Measurements from ENCODE around the gene ITPRID2.
A peak's percentile ranks its signal among the peaks of the same experiment; 100 is the strongest.
"Not testable (repeated sequence)": the region's sequence is repeated elsewhere in the genome, so short reads cannot be mapped to it uniquely, and the experiment has no call there.

Gene ITPRID2

GRCh38 chr2:181957668-181958067 lies 66.1 kb downstream of the ITPRID2 start:
- CTCF ChIA-PET = interaction anchor here (0.8 to 4.5 kb wide), 5 partner anchors 17 to 216 kb away, joined by 3 to 30 read pairs (median 3); no protein-coding TSS in a partner anchor
- POLR2A ChIA-PET = no interaction called here
- no peak for DNase-seq (ENCODE audit: extremely low spot score)
- no peak for TF ChIP-seq CTCF (IDR thresholded peaks at IDR 0.05; ENCODE audit: control extremely low read depth, extremely low read depth, low read depth, missing control alignments)

GRCh38 chr2:181958726-181959125 lies 67.2 kb downstream of the ITPRID2 start:
- DNase-seq (ENCODE audit: extremely low spot score) = no peak
- no peak for TF ChIP-seq CTCF (IDR thresholded peaks at IDR 0.05; ENCODE audit: control extremely low read depth, extremely low read depth, low read depth, missing control alignments)
- ChIA-PET POLR2A (no interaction called here), CTCF (interaction anchor here (0.9 to 2.8 kb wide), 4 partner anchors 8 to 243 kb away, joined by 3 to 11 read pairs (median 6); no protein-coding TSS in a partner anchor)

GRCh38 chr2:181959508-181959907 lies 68.0 kb downstream of the ITPRID2 start:
- ChIA-PET CTCF (interaction anchor here (1.2 to 2.8 kb wide), 3 partner anchors 9 to 244 kb away, joined by 3 to 11 read pairs (median 4); no protein-coding TSS in a partner anchor), POLR2A (no interaction called here)
- DNase-seq (ENCODE audit: extremely low spot score) = no peak
- TF ChIP-seq CTCF (IDR thresholded peaks at IDR 0.05; ENCODE audit: control extremely low read depth, extremely low read depth, low read depth, missing control alignments) = no peak

GRCh38 chr2:181961167-181961566 lies 69.6 kb downstream of the ITPRID2 start:
- DNase-seq (ENCODE audit: extremely low spot score); POLR2A ChIA-PET: not testable (repeated sequence)
- peak; percentile 20 for TF ChIP-seq CTCF (IDR thresholded peaks at IDR 0.05; ENCODE audit: control extremely low read depth, extremely low read depth, low read depth, missing control alignments)
- CTCF ChIA-PET = interaction anchor here (1.0 to 2.8 kb wide), 10 partner anchors 8 to 1838 kb away, joined by 3 to 11 read pairs (median 4); no protein-coding TSS in a partner anchor

GRCh38 chr2:181962142-181962541 lies 70.6 kb downstream of the ITPRID2 start:
- CTCF ChIA-PET = interaction anchor here (1.3 to 2.2 kb wide), 5 partner anchors 9 to 1839 kb away, joined by 3 to 8 read pairs (median 6); no protein-coding TSS in a partner anchor
- TF ChIP-seq CTCF (IDR thresholded peaks at IDR 0.05; ENCODE audit: control extremely low read depth, extremely low read depth, low read depth, missing control alignments) = no peak
- no peak for DNase-seq (ENCODE audit: extremely low spot score)
- POLR2A ChIA-PET = no interaction called here

GRCh38 chr2:181970160-181970794 lies 78.7 kb downstream of the ITPRID2 start:
- TF ChIP-seq CTCF (IDR thresholded peaks at IDR 0.05; ENCODE audit: control extremely low read depth, extremely low read depth, low read depth, missing control alignments) = no peak
- DNase-seq (ENCODE audit: extremely low spot score) = no peak
- ChIA-PET CTCF (interaction anchor here (1.8 kb wide), 1 partner anchor 13 kb away, joined by 4 read pairs; no protein-coding TSS in a partner anchor), POLR2A (interaction anchor here (0.6 kb wide), 1 partner anchor 973 kb away, joined by 6 read pairs; no protein-coding TSS in a partner anchor)
